ENCODE data around the gene RMRP.

Gene RMRP

DNA sequence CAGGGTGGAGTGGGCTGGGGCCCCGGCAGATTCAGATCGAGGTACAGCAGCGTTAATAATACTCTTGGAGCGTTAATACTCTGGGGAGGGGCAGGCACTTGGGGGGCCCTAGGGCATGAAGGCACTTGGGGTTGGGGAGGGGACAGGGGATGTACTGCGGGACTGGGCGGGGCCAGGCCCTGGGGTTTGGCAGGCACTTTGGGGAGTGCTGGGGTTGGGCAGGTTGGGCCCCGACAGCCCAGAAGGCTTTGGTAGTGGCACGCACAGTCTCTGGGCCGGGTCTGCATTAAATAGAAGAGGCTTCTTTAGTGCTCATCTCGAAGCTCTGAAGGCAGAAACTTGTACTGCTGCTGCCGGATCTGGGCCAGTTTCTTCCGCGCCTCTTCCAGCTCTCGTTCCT, 39.7 kb upstream of the RMRP start:
- Histone ChIP-seq H3F3A (ENCODE audit: insufficient read depth, low read length) (0 out of 2 replicates have a peak, but pooled peaks cover under 1% of the 10 kb centered on the region), H3K4me1 (ENCODE audit: insufficient read depth, low read length, severe bottlenecking) (no peaks in the 10 kb centered on the region), H3K79me2 (ENCODE audit: insufficient read depth, low read length) (no peaks in the 10 kb centered on the region), H3K9me3 (ENCODE audit: low read length) (no peaks in the 10 kb centered on the region), H2AFZ (ENCODE audit: low read length) (no peak overlapping the region), H3K36me3 (ENCODE audit: insufficient read depth, low read length) (peaks cover 68% of the 10 kb centered on the region), H3K27ac (ENCODE audit: low read depth, low read length, poor library complexity, severe bottlenecking) (no peak overlapping the region), H3K4me2 (ENCODE audit: low read length) (no peak overlapping the region), H3K27me3 (ENCODE audit: insufficient read depth, low read length) (no peaks in the 10 kb centered on the region), H3K4me3 (ENCODE audit: low read depth, low read length, poor library complexity, severe bottlenecking) (no peak overlapping the region), H3K9ac (ENCODE audit: low read length) (no peak overlapping the region), H4K20me1 (ENCODE audit: insufficient read depth, low read length) (no peaks in the 10 kb centered on the region), H3K9me2 (ENCODE audit: low read depth, low read length) (no peaks in the 10 kb centered on the region)
- TF ChIP-seq, protein P1, sequence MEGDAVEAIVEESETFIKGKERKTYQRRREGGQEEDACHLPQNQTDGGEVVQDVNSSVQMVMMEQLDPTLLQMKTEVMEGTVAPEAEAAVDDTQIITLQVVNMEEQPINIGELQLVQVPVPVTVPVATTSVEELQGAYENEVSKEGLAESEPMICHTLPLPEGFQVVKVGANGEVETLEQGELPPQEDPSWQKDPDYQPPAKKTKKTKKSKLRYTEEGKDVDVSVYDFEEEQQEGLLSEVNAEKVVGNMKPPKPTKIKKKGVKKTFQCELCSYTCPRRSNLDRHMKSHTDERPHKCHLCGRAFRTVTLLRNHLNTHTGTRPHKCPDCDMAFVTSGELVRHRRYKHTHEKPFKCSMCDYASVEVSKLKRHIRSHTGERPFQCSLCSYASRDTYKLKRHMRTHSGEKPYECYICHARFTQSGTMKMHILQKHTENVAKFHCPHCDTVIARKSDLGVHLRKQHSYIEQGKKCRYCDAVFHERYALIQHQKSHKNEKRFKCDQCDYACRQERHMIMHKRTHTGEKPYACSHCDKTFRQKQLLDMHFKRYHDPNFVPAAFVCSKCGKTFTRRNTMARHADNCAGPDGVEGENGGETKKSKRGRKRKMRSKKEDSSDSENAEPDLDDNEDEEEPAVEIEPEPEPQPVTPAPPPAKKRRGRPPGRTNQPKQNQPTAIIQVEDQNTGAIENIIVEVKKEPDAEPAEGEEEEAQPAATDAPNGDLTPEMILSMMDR (IDR thresholded peaks at IDR 0.05; ENCODE audit: low read length) = no peak
- TF ChIP-seq EZH2 (IDR thresholded peaks at IDR 0.05; ENCODE audit: borderline replicate concordance, low read length) = no peak

DNA sequence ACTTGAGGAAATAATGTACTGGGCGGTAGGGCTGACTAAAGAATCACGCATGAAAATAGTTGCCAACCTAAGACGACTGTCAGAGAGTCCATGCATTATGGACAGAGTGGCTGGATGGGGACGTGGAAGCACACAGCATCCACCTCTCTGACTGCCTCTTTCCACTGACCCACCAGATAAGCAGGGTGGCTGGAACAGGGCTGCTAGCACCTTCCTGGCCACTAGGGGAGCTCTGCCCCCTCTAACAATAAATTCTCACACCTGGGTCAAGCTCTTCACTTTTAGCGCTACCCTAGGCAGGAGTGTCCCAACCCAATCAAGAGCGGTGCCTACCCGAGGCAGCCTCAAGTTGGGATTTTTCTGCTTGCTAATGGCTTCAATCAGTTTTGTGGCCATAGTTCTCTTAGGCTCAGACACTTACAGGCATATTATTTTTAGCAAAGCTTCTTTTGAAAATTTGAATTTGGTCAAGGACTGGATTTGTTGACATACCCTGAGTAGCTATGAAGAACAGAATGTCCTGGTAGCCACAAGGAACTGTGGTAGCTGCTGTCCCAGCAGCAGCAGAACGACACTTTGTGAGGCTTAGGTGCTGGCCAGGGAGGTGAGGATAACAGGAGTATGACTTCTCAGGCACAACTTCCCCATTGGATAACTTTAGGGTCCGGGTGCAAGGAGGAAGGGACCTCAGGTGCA, 38.8 kb upstream of the RMRP start:
- Histone ChIP-seq H3K36me3 (ENCODE audit: insufficient read depth, low read length) (peaks cover 60% of the 10 kb centered on the region), H4K20me1 (ENCODE audit: insufficient read depth, low read length) (no peaks in the 10 kb centered on the region), H3F3A (ENCODE audit: insufficient read depth, low read length) (0 out of 2 replicates have a peak, but pooled peaks cover 3% of the 10 kb centered on the region), H2AFZ (ENCODE audit: low read length) (no peak overlapping the region), H3K4me3 (ENCODE audit: low read depth, low read length, poor library complexity, severe bottlenecking) (no peak overlapping the region), H3K9ac (ENCODE audit: low read length) (no peak overlapping the region), H3K4me1 (ENCODE audit: insufficient read depth, low read length, severe bottlenecking) (no peaks in the 10 kb centered on the region), H3K9me2 (ENCODE audit: low read depth, low read length) (no peaks in the 10 kb centered on the region), H3K79me2 (ENCODE audit: insufficient read depth, low read length) (no peaks in the 10 kb centered on the region), H3K27me3 (ENCODE audit: insufficient read depth, low read length) (no peaks in the 10 kb centered on the region), H3K27ac (ENCODE audit: low read depth, low read length, poor library complexity, severe bottlenecking) (no peak overlapping the region), H3K9me3 (ENCODE audit: low read length) (no peaks in the 10 kb centered on the region), H3K4me2 (ENCODE audit: low read length) (no peak overlapping the region)
- no peak for TF ChIP-seq EZH2 (IDR thresholded peaks at IDR 0.05; ENCODE audit: borderline replicate concordance, low read length)
- TF ChIP-seq, protein P1 (IDR thresholded peaks at IDR 0.05; ENCODE audit: low read length) = peak; percentile 92

DNA sequence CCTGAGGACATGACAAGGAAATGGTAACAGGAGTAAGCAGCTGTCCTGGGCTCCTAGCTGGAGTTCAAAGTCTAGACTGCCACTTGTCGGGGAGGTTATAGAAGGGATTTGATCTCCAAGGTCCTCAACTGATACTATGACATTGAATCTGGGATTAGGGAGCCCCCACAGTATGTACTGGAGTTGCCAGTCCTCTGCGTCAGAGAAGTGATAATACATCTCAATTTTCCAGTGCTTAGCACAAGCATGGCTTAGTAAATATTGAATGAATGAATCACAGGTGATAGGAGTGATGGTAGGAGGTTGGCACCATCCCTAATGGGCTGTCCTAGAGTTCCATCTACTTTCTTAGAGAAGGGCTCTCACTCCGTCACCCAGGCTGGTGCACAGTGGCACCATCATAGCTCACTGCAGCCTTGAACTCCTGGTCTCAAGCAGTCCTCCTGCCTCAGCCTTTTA, 38.2 kb upstream of the RMRP start:
- no peak overlapping the region for H3K9ac ChIP-seq (ENCODE audit: low read length)
- no peak for TF ChIP-seq EZH2 (IDR thresholded peaks at IDR 0.05; ENCODE audit: borderline replicate concordance, low read length)
- TF ChIP-seq, protein P1 (IDR thresholded peaks at IDR 0.05; ENCODE audit: low read length) = no peak
- no peaks in the 10 kb centered on the region for H3K9me3 ChIP-seq (ENCODE audit: low read length)
- no peak overlapping the region for H3K27ac ChIP-seq (ENCODE audit: low read depth, low read length, poor library complexity, severe bottlenecking)
- H3K9me2 ChIP-seq (ENCODE audit: low read depth, low read length) = no peaks in the 10 kb centered on the region
- no peak overlapping the region for H2AFZ ChIP-seq (ENCODE audit: low read length)
- no peaks in the 10 kb centered on the region for H3K27me3 ChIP-seq (ENCODE audit: insufficient read depth, low read length)
- no peak overlapping the region for H3K4me3 ChIP-seq (ENCODE audit: low read depth, low read length, poor library complexity, severe bottlenecking)
- no peaks in the 10 kb centered on the region for H4K20me1 ChIP-seq (ENCODE audit: insufficient read depth, low read length)
- 0 out of 2 replicates have a peak, but pooled peaks cover 3% of the 10 kb centered on the region for H3F3A ChIP-seq (ENCODE audit: insufficient read depth, low read length)
- H3K4me1 ChIP-seq (ENCODE audit: insufficient read depth, low read length, severe bottlenecking) = peaks cover 4% of the 10 kb centered on the region
- no peaks in the 10 kb centered on the region for H3K79me2 ChIP-seq (ENCODE audit: insufficient read depth, low read length)
- H3K4me2 ChIP-seq (ENCODE audit: low read length) = no peak overlapping the region
- H3K36me3 ChIP-seq (ENCODE audit: insufficient read depth, low read length) = peaks cover 54% of the 10 kb centered on the region

Measured in OCI-LY1 (cell line).